C4-2B (cell line): ENCODE measurements around the gene GFRA1.

Experiments used
- ZFX ChIP-seq: fragments of 450-650 bp; IDR thresholded peaks from 2 replicates; pipeline ENCODE4 v1.6.1; 2017
- TF ChIP-seq, protein P1 (sequence below): fragments of 450-650 bp; conservative IDR thresholded peaks from 2 replicates; pipeline ENCODE4 v1.5.1; 2017; ENCODE audit warnings: mild to moderate bottlenecking

DNA sequence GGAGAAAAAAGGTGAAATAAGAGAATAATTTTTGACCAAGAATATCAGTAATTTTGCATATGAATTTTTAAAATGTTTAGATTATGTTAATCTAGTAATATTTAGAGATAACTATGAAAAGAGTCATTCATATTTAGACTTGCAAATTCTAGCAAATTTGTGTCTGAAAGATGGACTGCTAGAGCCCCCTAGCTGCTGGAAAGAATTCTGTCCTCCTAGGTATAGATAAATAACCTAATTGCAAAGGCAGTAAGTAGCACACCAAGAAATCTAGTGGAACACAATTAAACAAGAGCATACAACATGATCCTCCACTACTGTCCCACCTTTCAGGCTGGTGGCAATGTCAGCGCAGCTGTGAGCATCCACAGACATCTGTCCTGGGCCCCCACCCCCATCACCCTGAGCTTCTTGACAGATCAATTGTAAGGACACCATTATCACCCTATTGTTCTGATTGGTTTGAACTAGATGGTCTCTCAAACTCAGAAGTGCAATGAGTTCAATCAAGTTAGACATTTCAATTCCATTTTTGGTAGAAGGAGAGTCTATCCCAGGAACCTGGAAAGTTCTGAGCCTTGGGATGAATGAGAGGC, 15.0 kb upstream of the GFRA1 start:
- no peak for TF ChIP-seq ZFX
- TF ChIP-seq, protein P1, sequence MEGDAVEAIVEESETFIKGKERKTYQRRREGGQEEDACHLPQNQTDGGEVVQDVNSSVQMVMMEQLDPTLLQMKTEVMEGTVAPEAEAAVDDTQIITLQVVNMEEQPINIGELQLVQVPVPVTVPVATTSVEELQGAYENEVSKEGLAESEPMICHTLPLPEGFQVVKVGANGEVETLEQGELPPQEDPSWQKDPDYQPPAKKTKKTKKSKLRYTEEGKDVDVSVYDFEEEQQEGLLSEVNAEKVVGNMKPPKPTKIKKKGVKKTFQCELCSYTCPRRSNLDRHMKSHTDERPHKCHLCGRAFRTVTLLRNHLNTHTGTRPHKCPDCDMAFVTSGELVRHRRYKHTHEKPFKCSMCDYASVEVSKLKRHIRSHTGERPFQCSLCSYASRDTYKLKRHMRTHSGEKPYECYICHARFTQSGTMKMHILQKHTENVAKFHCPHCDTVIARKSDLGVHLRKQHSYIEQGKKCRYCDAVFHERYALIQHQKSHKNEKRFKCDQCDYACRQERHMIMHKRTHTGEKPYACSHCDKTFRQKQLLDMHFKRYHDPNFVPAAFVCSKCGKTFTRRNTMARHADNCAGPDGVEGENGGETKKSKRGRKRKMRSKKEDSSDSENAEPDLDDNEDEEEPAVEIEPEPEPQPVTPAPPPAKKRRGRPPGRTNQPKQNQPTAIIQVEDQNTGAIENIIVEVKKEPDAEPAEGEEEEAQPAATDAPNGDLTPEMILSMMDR, result peak; percentile 83
